ENCODE results near the gene ACVR1B. TPM values are rescaled to one million over a fixed set of nuclear protein-coding genes. Genes with fewer than 3 reads are reported as not detected.

The ACVR1B gene
- total and polyA plus RNA-seq, 4 donors = 4.0 to 21.9 (median 12.0) TPM

DNA sequence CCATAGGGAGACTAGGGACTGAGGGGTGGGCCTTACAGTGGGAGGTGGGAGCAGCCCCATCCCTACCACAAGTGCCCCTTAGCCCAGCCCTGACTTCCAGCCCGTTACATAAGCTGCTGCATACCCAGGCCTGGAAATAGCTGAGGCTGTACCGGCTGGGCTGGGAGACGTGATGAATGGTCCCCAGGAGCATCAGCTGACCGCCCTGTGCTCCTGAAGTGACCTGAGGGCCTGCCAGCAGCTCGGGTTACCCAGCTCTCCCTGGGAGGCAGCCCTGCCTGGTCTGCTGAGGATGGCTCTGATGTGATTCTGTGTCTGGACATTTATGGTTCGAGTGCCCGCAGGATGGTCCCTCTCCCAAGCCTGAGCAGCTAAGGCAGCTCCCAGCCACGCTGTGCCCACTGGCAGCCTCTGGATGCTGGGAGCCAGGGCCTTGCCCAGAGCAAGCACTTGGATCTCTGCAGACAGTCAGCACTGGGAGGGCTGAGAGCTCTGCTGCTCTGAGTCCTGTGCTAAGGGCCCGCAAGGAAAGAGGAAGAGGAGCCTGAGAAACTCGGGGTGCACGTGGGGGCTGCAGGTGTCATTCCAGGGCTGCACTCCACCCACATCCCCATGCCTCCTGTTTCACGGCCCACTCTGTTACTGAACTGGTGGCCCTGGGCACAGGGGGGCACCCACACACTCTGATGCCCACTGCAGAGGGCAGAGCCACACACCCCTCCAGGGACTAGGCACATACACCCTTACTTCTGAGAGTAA, 75.8 kb downstream of the ACVR1B start:
- Histone ChIP-seq H3K27me3 (ENCODE audit: control insufficient read depth in 4 of 4, insufficient read depth in 4 of 4, low read length in 3 of 4) (no peaks in the 10 kb centered on the region), H3K4me3 (ENCODE audit: low read depth in 1 of 3, low read length in 3 of 3) (no peak overlapping the region), H3K9ac (ENCODE audit: low read depth in 1 of 2, low read length in 2 of 2) (no peak overlapping the region), H3K36me3 (ENCODE audit: control insufficient read depth in 4 of 4, insufficient read depth in 3 of 4, low read depth in 1 of 4, low read length in 3 of 4) (no peaks in the 10 kb centered on the region), H3K27ac (ENCODE audit: low read depth in 1 of 2, low read length in 2 of 2) (no peak overlapping the region), H3K4me1 (ENCODE audit: control insufficient read depth in 4 of 4, insufficient read depth in 4 of 4, low read length in 3 of 4) (peaks cover 0 to 25% (median 17%) of the 10 kb centered on the region in 4 donors), H3K9me3 (ENCODE audit: control insufficient read depth in 4 of 4, low read length in 3 of 4) (no peaks in the 10 kb centered on the region)
- DNase-seq (ENCODE audit: low spot score) = no peak
- no peak for TF ChIP-seq RAD21 (IDR thresholded peaks at IDR 0.05)
- TF ChIP-seq FOXA2 (IDR thresholded peaks at IDR 0.05) = no peak
- TF ChIP-seq SP1 (IDR thresholded peaks at IDR 0.05) = no peak
- TF ChIP-seq, protein P1, sequence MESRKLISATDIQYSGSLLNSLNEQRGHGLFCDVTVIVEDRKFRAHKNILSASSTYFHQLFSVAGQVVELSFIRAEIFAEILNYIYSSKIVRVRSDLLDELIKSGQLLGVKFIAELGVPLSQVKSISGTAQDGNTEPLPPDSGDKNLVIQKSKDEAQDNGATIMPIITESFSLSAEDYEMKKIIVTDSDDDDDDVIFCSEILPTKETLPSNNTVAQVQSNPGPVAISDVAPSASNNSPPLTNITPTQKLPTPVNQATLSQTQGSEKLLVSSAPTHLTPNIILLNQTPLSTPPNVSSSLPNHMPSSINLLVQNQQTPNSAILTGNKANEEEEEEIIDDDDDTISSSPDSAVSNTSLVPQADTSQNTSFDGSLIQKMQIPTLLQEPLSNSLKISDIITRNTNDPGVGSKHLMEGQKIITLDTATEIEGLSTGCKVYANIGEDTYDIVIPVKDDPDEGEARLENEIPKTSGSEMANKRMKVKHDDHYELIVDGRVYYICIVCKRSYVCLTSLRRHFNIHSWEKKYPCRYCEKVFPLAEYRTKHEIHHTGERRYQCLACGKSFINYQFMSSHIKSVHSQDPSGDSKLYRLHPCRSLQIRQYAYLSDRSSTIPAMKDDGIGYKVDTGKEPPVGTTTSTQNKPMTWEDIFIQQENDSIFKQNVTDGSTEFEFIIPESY (IDR thresholded peaks at IDR 0.05) = no peak
- 84% methylated on average over 12 of the region's 12 CpGs for WGBS

DNA sequence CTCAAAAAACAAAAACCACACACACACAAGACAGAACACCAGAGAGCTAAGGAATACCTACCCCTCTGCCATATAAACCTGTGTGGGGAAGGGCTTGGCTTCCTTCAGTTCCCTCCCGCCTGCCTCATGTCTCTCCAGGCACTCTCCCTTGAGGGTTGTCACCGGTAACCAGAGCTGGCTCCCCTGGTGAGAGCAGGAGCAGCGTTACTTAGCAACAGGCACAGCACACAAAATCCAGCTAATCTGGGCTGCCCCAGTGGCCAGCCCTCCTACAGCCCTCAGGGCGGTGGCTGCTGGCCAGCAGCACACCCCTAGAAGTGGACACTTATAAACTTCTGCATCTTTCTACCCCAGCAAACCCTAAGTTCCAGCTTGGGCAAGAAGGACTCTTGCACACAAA, 78.2 kb downstream of the ACVR1B start:
- TF ChIP-seq, protein P2, sequence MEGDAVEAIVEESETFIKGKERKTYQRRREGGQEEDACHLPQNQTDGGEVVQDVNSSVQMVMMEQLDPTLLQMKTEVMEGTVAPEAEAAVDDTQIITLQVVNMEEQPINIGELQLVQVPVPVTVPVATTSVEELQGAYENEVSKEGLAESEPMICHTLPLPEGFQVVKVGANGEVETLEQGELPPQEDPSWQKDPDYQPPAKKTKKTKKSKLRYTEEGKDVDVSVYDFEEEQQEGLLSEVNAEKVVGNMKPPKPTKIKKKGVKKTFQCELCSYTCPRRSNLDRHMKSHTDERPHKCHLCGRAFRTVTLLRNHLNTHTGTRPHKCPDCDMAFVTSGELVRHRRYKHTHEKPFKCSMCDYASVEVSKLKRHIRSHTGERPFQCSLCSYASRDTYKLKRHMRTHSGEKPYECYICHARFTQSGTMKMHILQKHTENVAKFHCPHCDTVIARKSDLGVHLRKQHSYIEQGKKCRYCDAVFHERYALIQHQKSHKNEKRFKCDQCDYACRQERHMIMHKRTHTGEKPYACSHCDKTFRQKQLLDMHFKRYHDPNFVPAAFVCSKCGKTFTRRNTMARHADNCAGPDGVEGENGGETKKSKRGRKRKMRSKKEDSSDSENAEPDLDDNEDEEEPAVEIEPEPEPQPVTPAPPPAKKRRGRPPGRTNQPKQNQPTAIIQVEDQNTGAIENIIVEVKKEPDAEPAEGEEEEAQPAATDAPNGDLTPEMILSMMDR (IDR thresholded peaks at IDR 0.05; ENCODE audit: low read depth, low read length, missing input control) = no peak
- TF ChIP-seq NR2F2 (IDR thresholded peaks at IDR 0.05) (no peak), YY1 (IDR thresholded peaks at IDR 0.05) (no peak), SP1 (IDR thresholded peaks at IDR 0.05) (no peak), TAF1 (conservative IDR thresholded peaks at IDR 0.05) (no peak)
- Histone ChIP-seq H3K27me3 (ENCODE audit: control insufficient read depth in 4 of 4, insufficient read depth in 4 of 4, low read length in 3 of 4) (no peaks in the 10 kb centered on the region), H3K36me3 (ENCODE audit: control insufficient read depth in 4 of 4, insufficient read depth in 3 of 4, low read depth in 1 of 4, low read length in 3 of 4) (no peaks in the 10 kb centered on the region), H3K27ac (ENCODE audit: low read depth in 1 of 2, low read length in 2 of 2) (no peak overlapping the region), H3K4me1 (ENCODE audit: control insufficient read depth in 4 of 4, insufficient read depth in 4 of 4, low read length in 3 of 4) (peaks cover 0 to 17% (median 10%) of the 10 kb centered on the region in 4 donors), H3K9me3 (ENCODE audit: control insufficient read depth in 4 of 4, low read length in 3 of 4) (no peaks in the 10 kb centered on the region), H3K9ac (ENCODE audit: low read depth in 1 of 2, low read length in 2 of 2) (no peak overlapping the region), H3K4me3 (ENCODE audit: low read depth in 1 of 3, low read length in 3 of 3) (no peak overlapping the region)
- no peak for DNase-seq (ENCODE audit: low spot score)
- WGBS = 79% methylated on average over 4 of the region's 4 CpGs

GRCh38 chr12:52032446-52032803, 80.9 kb downstream of the ACVR1B start:
- Histone ChIP-seq H3K27ac (ENCODE audit: low read depth in 1 of 2, low read length in 2 of 2) (peak overlapping the region; percentile 64 to 96), H3K4me1 (ENCODE audit: control insufficient read depth in 4 of 4, insufficient read depth in 4 of 4, low read length in 3 of 4) (peaks cover 0 to 12% (median 7%) of the 10 kb centered on the region in 4 donors), H3K4me3 (ENCODE audit: low read depth in 1 of 3, low read length in 3 of 3) (no peak overlapping the region), H3K9me3 (ENCODE audit: control insufficient read depth in 4 of 4, low read length in 3 of 4) (no peaks in the 10 kb centered on the region), H3K27me3 (ENCODE audit: control insufficient read depth in 4 of 4, insufficient read depth in 4 of 4, low read length in 3 of 4) (no peaks in the 10 kb centered on the region), H3K36me3 (ENCODE audit: control insufficient read depth in 4 of 4, insufficient read depth in 3 of 4, low read depth in 1 of 4, low read length in 3 of 4) (no peaks in the 10 kb centered on the region), H3K9ac (ENCODE audit: low read depth in 1 of 2, low read length in 2 of 2) (peak overlapping the region; percentile 1 to 90)
- no peak for DNase-seq (ENCODE audit: low spot score)
- TF ChIP-seq RXRA (IDR thresholded peaks at IDR 0.05) (no peak), YY1 (IDR thresholded peaks at IDR 0.05) (no peak), HNF4A (conservative IDR thresholded peaks at IDR 0.05) (no peak), RAD21 (IDR thresholded peaks at IDR 0.05) (peak in 1 of 2 donors; percentile 28)
- TF ChIP-seq, protein P3, sequence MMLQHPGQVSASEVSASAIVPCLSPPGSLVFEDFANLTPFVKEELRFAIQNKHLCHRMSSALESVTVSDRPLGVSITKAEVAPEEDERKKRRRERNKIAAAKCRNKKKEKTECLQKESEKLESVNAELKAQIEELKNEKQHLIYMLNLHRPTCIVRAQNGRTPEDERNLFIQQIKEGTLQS (IDR thresholded peaks at IDR 0.05) = no peak
- TF ChIP-seq, protein P2 (IDR thresholded peaks at IDR 0.05; ENCODE audit: low read depth, low read length, missing input control) = no peak
- 7% methylated on average over 5 of the region's 5 CpGs for WGBS

Data from liver (tissue), 9 donors.